ENCODE measurements around the gene RPN1. TPM values are rescaled to one million over a fixed set of nuclear protein-coding genes. Genes with fewer than 3 reads are reported as not detected.
"Not testable (repeated sequence)": the region's sequence is repeated elsewhere in the genome, so short reads cannot be mapped to it uniquely, and the experiment has no call there.

Gene RPN1
- total RNA-seq, 3 donors from 2014 or later (not counting 1 experiment from before 2014, with no cell fraction given): 90.5 to 130 (median 92.1) TPM

DNA sequence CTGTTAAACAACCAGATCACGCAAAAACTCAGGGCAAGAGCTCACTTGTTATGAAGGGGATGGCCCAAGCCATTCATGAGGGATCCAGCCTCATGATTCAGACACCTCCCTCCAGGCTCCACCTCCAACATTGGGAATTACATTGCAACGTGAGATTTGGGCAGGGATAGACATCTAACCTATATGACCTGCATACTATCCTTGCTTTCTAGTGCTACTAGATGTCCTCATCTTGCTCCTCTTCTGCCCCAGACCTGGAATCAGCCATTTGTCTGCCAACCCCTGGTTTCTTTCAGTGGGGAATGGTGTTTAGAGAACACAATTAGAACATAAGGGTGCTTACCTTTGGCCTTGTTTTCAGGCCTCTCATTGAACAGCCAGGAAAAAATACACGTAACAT, 63.2 kb downstream of the RPN1 start:
- no peak overlapping the region for H3K4me3 ChIP-seq (ENCODE audit: low read length)
- peaks cover 0 to 12% of the 10 kb centered on the region in 2 donors for H3K4me1 Mint-ChIP-seq
- no peak overlapping the region for H3K4me3 Mint-ChIP-seq
- no peaks in the 10 kb centered on the region for H3K9me3 Mint-ChIP-seq
- peaks cover 0 to 7% of the 10 kb centered on the region in 2 donors for H3K27me3 Mint-ChIP-seq (ENCODE audit: low read depth in 2 of 2)
- ATAC-seq (no peak), DNase-seq (no peak)
- H3K27ac ChIP-seq (ENCODE audit: low read length): no peak overlapping the region
- no peaks in the 10 kb centered on the region for H3K27me3 ChIP-seq (ENCODE audit: control insufficient read depth, insufficient read depth, low read length)
- TF ChIP-seq, protein P1, sequence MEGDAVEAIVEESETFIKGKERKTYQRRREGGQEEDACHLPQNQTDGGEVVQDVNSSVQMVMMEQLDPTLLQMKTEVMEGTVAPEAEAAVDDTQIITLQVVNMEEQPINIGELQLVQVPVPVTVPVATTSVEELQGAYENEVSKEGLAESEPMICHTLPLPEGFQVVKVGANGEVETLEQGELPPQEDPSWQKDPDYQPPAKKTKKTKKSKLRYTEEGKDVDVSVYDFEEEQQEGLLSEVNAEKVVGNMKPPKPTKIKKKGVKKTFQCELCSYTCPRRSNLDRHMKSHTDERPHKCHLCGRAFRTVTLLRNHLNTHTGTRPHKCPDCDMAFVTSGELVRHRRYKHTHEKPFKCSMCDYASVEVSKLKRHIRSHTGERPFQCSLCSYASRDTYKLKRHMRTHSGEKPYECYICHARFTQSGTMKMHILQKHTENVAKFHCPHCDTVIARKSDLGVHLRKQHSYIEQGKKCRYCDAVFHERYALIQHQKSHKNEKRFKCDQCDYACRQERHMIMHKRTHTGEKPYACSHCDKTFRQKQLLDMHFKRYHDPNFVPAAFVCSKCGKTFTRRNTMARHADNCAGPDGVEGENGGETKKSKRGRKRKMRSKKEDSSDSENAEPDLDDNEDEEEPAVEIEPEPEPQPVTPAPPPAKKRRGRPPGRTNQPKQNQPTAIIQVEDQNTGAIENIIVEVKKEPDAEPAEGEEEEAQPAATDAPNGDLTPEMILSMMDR (IDR thresholded peaks at IDR 0.05): no peak
- H3K36me3 Mint-ChIP-seq: no peaks in the 10 kb centered on the region
- intact Hi-C loops (cut with micrococcal nuclease): no loop called here
- H3K9me3 ChIP-seq (ENCODE audit: control insufficient read depth, insufficient read depth, low read length): no peaks in the 10 kb centered on the region
- H3K27ac Mint-ChIP-seq: no peak overlapping the region
- no peaks in the 10 kb centered on the region for H3K36me3 ChIP-seq (ENCODE audit: control insufficient read depth, insufficient read depth, low read length)
- 92% methylated on average over 3 of the region's 3 CpGs for WGBS (ENCODE audit: insufficient coverage)
- H3K4me1 ChIP-seq (ENCODE audit: control insufficient read depth, insufficient read depth, low read length): peaks cover 8% of the 10 kb centered on the region

DNA sequence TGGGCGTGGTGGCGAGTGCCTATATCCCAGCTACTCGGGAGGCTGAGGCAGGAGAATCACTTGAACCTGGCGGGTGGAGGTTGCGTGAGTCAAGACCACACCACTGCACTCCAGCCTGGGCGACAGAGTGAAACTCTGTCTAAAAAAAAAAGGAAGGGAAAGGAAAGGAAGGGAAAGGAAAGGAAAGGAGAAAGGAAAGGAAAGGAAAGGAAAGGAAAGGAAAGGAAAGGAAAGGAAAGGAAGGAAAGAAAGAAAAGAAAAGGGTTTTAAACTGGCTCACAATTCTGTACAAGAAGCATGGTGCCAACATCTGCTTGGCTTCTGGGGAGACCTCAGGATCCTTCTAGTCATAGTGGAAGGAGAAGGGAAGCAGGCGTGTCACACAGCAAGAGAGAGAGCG, 63.7 kb downstream of the RPN1 start:
- H3K4me1 ChIP-seq (ENCODE audit: control insufficient read depth, insufficient read depth, low read length); H3K27me3 ChIP-seq (ENCODE audit: control insufficient read depth, insufficient read depth, low read length); ATAC-seq; H3K36me3 ChIP-seq (ENCODE audit: control insufficient read depth, insufficient read depth, low read length); intact Hi-C loops (cut with micrococcal nuclease); H3K9me3 ChIP-seq (ENCODE audit: control insufficient read depth, insufficient read depth, low read length); H3K27ac Mint-ChIP-seq; H3K4me3 Mint-ChIP-seq; H3K9me3 Mint-ChIP-seq; H3K36me3 Mint-ChIP-seq; H3K4me1 Mint-ChIP-seq; H3K27ac ChIP-seq (ENCODE audit: low read length); H3K27me3 Mint-ChIP-seq (ENCODE audit: low read depth in 2 of 2); DNase-seq; H3K4me3 ChIP-seq (ENCODE audit: low read length): not testable (repeated sequence)
- WGBS (ENCODE audit: insufficient coverage): 94% methylated on average over 8 of the region's 8 CpGs

DNA sequence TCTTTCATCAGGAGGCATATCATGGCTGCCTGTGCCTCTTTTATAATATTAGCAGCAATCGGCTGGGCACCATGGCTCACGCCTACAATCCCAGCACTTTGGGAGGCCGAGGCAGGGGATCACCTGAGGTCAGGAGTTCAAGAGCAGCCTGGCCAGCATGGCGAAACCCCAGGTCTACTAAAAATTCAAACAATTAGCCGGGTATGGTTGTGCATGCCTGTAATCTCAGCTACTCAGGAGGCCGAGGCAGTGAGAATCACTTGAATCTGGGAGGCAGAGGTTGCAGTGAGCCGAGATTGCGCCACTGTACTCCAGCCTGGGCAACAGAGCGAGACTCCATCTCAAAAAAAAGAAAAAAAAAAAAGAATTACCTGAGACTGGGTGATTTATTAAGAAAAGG, 64.2 kb downstream of the RPN1 start:
- H3K27ac Mint-ChIP-seq; H3K27me3 Mint-ChIP-seq (ENCODE audit: low read depth in 2 of 2); H3K4me3 ChIP-seq (ENCODE audit: low read length); intact Hi-C loops (cut with micrococcal nuclease); DNase-seq; H3K4me1 ChIP-seq (ENCODE audit: control insufficient read depth, insufficient read depth, low read length); H3K4me1 Mint-ChIP-seq; H3K9me3 ChIP-seq (ENCODE audit: control insufficient read depth, insufficient read depth, low read length); H3K4me3 Mint-ChIP-seq; H3K9me3 Mint-ChIP-seq; ATAC-seq; H3K27me3 ChIP-seq (ENCODE audit: control insufficient read depth, insufficient read depth, low read length); H3K36me3 ChIP-seq (ENCODE audit: control insufficient read depth, insufficient read depth, low read length); H3K27ac ChIP-seq (ENCODE audit: low read length); H3K36me3 Mint-ChIP-seq: not testable (repeated sequence)
- 84% methylated on average over 8 of the region's 9 CpGs for WGBS (ENCODE audit: insufficient coverage)

DNA sequence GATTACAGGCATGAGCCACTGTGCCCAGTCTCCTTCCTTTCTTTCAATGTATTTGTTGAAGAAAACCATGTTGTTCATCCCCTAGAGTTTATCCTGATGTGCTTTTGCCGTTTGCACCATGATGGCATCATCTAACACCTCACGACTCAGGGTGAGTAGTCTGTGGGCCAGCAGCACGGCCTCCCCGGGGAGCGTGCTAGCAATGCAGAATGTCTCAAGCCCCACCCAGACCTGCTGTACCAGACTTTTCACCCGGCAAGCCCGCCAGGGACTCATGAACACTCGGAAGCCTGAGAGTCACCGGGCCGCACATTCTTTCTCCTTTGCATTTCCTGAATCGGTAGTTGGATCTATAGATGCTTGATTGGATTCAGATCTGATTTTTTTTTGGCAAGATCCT, 64.6 kb downstream of the RPN1 start:
- H3K9me3 ChIP-seq (ENCODE audit: control insufficient read depth, insufficient read depth, low read length): no peaks in the 10 kb centered on the region
- H3K27ac Mint-ChIP-seq: no peak overlapping the region
- no peaks in the 10 kb centered on the region for H3K4me1 ChIP-seq (ENCODE audit: control insufficient read depth, insufficient read depth, low read length)
- WGBS (ENCODE audit: insufficient coverage): 91% methylated on average over 11 of the region's 11 CpGs
- ATAC-seq (no peak), DNase-seq (no peak)
- intact Hi-C loops (cut with micrococcal nuclease): no loop called here
- no peak overlapping the region for H3K4me3 Mint-ChIP-seq
- no peak overlapping the region for H3K27ac ChIP-seq (ENCODE audit: low read length)
- H3K4me3 ChIP-seq (ENCODE audit: low read length): no peak overlapping the region
- no peaks in the 10 kb centered on the region for H3K9me3 Mint-ChIP-seq
- H3K27me3 Mint-ChIP-seq (ENCODE audit: low read depth in 2 of 2): peaks cover 0 to 12% of the 10 kb centered on the region in 2 donors
- H3K36me3 Mint-ChIP-seq: no peaks in the 10 kb centered on the region
- H3K4me1 Mint-ChIP-seq: peaks cover 0 to 4% of the 10 kb centered on the region in 2 donors
- H3K36me3 ChIP-seq (ENCODE audit: control insufficient read depth, insufficient read depth, low read length): no peaks in the 10 kb centered on the region
- no peaks in the 10 kb centered on the region for H3K27me3 ChIP-seq (ENCODE audit: control insufficient read depth, insufficient read depth, low read length)
- TF ChIP-seq, protein P1 (IDR thresholded peaks at IDR 0.05): no peak

DNA sequence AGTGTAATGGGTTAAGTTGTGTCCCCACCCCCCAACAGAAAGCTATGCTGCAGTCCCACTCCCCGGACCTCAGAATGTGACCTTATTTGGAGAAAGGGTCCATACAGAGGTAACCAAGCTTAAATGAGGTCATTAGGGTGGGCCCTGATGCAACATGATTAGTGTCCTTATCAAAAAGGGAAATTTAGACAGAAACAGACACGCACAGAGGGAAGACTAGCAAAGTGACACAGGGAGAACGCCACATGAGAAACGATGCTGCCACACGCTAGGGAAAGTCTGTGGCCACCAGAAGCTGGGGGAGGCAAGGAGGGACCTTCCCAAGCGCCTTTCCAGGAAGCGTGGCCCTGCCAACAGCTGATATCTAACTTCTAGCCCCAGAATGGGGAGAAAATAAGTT, 65.4 kb downstream of the RPN1 start:
- intact Hi-C loops (cut with micrococcal nuclease): no loop called here
- Mint-ChIP-seq H3K4me1 (peaks cover 0 to 4% of the 10 kb centered on the region in 2 donors), H3K9me3 (no peaks in the 10 kb centered on the region), H3K27me3 (ENCODE audit: low read depth in 2 of 2) (peaks cover 0 to 12% of the 10 kb centered on the region in 2 donors), H3K4me3 (no peak overlapping the region), H3K27ac (no peak overlapping the region), H3K36me3 (no peaks in the 10 kb centered on the region)
- Histone ChIP-seq H3K4me3 (ENCODE audit: low read length) (no peak overlapping the region), H3K9me3 (ENCODE audit: control insufficient read depth, insufficient read depth, low read length) (no peaks in the 10 kb centered on the region), H3K27me3 (ENCODE audit: control insufficient read depth, insufficient read depth, low read length) (no peaks in the 10 kb centered on the region), H3K36me3 (ENCODE audit: control insufficient read depth, insufficient read depth, low read length) (no peaks in the 10 kb centered on the region), H3K4me1 (ENCODE audit: control insufficient read depth, insufficient read depth, low read length) (no peaks in the 10 kb centered on the region), H3K27ac (ENCODE audit: low read length) (no peak overlapping the region)
- no peak for ATAC-seq
- TF ChIP-seq, protein P1 (IDR thresholded peaks at IDR 0.05): no peak
- DNase-seq: no peak
- 80% methylated on average over 7 of the region's 7 CpGs for WGBS (ENCODE audit: insufficient coverage)

All from natural killer cell (primary cell).